Epithelial cell of proximal tubule (primary cell): Measurements from ENCODE around the gene NEUROG1. TPM values are rescaled to one million over a fixed set of nuclear protein-coding genes. Genes with fewer than 3 reads are reported as not detected.
A peak's percentile ranks its signal among the peaks of the same experiment; 100 is the strongest.

ENCODE experiments used
- DNase-seq: peaks from one replicate; pipeline ENCODE4 v3.0.0-alpha.2; 2011; ENCODE audit warnings: low read depth
- H3K4me3 ChIP-seq: 2 replicates; pipeline ENCODE4 v1.5.1; 2011; ENCODE audit warnings: low read depth, mild to moderate bottlenecking, low read length
- total RNA-seq: library from RNA; depleted of rRNA; stranded (reverse); fragments of >200 nt; gene quantifications from 2 replicates; pipeline ENCODE4 v1.2.3, GENCODE V29; 2015
- TF ChIP-seq, protein P1 (sequence below): conservative IDR thresholded peaks from 2 replicates; pipeline ENCODE4 v1.5.1; 2012; ENCODE audit warnings: low read depth, mild to moderate bottlenecking, low read length

Gene NEUROG1
- total RNA-seq, 1 donor from 2014 or later, result not detected

DNA sequence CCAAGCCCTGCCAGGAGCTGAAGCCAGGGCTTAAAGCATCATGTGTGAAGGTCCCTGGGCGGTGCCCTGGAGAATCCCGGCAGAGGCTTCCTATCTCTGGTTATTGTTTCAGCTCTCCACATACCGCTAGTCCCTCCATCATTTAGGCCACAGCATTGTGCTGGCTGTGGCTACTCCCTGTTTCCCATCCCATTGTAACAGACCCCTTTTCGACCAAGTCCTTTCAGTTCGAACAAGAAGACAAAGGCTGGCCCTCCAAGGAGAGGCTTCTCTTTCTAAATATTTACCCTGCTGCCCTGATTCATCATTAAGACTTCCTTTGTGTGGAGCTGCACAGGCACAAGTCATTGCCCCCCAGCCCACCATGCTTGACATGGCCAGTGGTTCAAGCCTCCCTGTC, 41.6 kb downstream of the NEUROG1 start:
- TF ChIP-seq, protein P1, sequence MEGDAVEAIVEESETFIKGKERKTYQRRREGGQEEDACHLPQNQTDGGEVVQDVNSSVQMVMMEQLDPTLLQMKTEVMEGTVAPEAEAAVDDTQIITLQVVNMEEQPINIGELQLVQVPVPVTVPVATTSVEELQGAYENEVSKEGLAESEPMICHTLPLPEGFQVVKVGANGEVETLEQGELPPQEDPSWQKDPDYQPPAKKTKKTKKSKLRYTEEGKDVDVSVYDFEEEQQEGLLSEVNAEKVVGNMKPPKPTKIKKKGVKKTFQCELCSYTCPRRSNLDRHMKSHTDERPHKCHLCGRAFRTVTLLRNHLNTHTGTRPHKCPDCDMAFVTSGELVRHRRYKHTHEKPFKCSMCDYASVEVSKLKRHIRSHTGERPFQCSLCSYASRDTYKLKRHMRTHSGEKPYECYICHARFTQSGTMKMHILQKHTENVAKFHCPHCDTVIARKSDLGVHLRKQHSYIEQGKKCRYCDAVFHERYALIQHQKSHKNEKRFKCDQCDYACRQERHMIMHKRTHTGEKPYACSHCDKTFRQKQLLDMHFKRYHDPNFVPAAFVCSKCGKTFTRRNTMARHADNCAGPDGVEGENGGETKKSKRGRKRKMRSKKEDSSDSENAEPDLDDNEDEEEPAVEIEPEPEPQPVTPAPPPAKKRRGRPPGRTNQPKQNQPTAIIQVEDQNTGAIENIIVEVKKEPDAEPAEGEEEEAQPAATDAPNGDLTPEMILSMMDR, result no peak
- H3K4me3 ChIP-seq, result no peak overlapping the region

DNA sequence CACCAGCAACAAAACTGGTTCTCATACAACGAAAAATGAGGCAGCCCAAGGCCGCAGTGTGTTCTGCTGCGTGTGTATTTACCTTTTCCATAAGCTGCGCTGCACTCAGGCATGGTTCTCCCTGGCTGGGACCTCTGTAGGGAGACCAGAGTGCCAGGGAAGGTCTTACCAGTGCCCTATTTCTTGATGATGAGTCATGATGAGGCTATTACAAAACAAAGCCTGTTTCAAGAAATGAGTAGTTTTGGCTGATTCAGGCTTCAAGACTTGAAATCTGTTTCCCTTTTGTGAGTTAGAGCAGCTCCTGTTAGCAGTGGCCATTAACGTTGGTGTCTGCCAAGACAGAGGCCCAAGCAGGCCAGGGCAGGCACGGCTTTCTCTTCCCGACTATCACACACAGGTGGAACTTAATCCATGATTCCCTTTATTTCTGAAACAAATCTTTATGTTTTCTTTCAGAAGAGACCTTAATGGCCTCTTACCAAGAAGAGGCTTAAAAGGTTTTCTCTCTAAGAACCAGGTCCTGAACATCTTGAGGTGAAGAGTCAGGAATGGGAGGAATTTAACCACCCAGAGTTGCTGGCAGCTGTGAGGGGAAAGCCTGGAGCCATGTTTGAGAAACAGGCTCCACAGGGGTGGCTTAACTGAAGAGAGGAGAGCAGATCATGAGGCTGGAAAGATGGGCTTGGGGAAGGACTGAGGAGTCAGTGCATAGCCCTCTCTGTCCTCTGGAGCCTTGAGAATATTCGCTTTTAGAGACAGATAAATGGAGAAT, 42.2 kb downstream of the NEUROG1 start:
- no peak overlapping the region for H3K4me3 ChIP-seq
- TF ChIP-seq, protein P1, result no peak
- peak; percentile 41 for DNase-seq

More for the DNA sequence above, 41.6 kb downstream of the NEUROG1 start:
- no peak for DNase-seq

DNA sequence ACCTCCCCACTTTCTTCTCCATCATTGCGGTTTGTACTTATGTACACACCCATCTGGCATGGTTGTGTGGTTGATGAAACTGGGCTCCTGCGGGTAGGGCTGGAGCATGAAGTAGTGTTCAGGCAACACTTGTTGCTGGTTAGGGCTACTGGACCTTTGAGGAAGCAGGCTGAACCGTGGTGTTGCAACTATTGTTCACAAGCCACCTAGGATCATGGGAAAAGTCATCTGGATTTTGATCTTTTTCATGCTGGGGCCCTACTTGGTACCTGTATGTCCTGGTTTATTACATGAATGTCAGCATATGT, 43.5 kb downstream of the NEUROG1 start:
- TF ChIP-seq, protein P1, result no peak
- H3K4me3 ChIP-seq, result no peak overlapping the region
- no peak for DNase-seq

DNA sequence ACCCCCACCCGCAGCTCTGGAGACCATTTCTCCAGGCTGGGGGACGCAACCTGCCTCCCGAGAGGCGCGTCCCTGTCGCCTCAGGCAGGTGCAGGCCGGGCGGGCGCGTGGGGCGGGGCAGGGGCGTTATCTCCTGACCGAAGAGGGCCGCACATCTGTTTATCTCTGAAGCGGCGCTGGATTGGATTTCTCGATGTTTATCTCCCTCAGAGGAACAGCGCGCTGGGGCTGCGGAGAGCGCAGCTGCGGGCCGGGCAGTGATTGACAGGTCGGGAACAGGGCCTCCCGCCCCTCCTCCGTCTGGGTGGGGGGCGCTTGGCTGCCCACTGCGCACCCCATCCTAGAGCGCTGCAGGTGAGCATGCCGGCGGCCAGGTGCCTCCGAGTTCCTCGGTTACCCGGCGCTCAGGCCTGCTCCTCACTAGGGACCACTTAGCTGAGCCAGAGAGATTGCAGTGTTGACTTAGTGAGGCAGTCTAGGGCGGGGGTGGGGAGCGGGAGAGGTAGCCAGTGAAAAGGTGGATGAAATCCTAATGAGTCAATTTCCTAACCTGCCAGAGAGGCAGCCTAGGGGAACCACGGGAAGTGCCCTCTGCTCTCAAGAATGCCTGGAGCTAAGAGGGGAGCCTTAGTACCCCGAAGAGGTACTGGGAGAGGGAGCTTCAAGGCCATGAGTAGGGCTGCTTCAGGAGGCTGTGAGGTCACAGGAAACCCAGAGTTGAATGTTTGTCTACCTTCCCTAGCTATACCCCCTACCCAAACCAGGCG, 44.0 kb downstream of the NEUROG1 start:
- DNase-seq, result no peak
- TF ChIP-seq, protein P1, result no peak

DNA sequence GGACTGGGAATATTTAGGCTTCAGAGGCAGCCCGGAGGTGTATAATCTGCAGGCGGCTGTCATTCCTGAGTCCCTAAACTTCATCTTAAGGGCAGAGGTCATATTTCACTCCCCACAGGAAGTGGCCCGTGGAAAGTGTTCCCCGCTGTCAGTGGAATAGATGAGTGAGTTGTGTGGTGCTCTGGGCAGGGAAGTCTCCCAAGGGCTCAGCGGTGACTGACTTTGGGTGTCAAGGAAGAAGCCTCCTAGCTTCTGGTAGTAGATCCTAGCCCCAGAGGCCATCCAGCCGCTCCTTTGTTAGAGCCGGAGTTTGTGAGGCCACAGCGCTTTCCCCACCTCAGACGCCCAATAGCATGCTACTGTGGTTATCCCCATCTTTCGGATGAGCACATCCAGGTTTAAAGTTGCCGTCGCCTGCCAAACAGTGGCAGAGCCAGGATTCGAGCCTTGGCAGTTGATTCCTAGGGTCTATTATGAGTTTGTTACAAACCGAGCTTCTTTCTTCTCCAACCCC, 44.7 kb downstream of the NEUROG1 start:
- no peak for DNase-seq

More for the DNA sequence above, 44.0 kb downstream of the NEUROG1 start:
- no peak overlapping the region for H3K4me3 ChIP-seq

DNA sequence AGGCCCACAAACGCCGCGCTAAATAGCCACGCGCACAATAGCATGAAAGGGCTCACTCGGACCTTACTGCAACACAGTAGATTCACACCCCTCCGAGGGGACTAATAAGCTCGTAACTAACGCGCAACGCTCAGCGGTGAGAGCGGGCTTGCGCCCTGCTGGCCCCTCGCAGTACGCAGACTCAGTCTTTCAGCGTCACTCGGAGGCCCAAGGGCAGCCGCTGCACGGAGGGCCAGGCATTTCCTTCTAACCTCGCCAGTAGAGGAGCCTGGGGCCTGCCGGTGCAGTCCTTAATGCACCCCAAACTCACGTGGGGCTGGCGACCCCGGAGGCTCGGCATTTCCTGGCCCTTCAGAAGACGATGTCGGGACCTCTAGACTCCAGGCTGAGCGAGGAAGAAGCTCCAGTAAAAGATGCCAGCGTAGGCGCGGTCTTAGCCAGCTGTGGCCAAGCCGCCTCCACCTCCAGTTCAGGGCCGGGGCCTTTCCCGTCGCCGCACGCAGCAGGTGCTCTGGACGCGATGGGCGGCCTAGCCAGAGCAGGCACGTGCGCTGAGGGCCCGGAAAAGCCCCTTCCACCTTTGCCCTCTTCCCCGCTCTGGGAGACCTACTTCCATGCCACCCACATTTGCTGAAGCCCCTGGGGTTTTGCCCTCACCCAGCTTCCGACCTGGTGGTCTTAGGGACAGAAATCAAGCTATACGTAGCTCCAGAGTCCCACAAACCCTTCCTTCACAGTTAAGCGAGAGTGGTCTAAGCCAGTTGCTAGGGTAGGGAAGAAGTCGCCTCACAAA, 45.3 kb downstream of the NEUROG1 start:
- TF ChIP-seq, protein P1, result no peak
- DNase-seq, result no peak
- H3K4me3 ChIP-seq, result no peak overlapping the region

More for the DNA sequence above, 44.7 kb downstream of the NEUROG1 start:
- TF ChIP-seq, protein P1, result no peak
- H3K4me3 ChIP-seq, result no peak overlapping the region
